Esophagus squamous epithelium (tissue), 5 donors: ENCODE data around the gene RBCK1. TPM values are rescaled to one million over a fixed set of nuclear protein-coding genes. Genes with fewer than 3 reads are reported as not detected.
"Not testable (repeated sequence)": the region's sequence is repeated elsewhere in the genome, so short reads cannot be mapped to it uniquely, and the experiment has no call there.

ENCODE experiments used
- DNase-seq: peaks from one replicate; lab custom pipeline; 2025; lab: John Stamatoyannopoulos, UW
- H3K27ac ChIP-seq, 4 donors: fragments of 200-600 bp; sonication (generic); one replicate each; pipeline ENCODE4 v1.5.1; 2016 to 2019; ENCODE audit warnings: mild to moderate bottlenecking in 1 of 4
- H3K27me3 ChIP-seq, 4 donors: fragments of 200-600 bp; sonication (generic); 1 replicate in 3 of 4; 2 replicates in 1 of 4; pipeline versions ENCODE4 v1.5.1 to v1.6.0; 2017 to 2021; ENCODE audit warnings: antibody characterized with exemption in 1 of 4
- H3K36me3 ChIP-seq, 3 donors: fragments of 200-600 bp; sonication (generic); one replicate each; pipeline ENCODE4 v1.5.1; 2016 to 2019
- H3K4me1 ChIP-seq, 3 donors: fragments of 200-600 bp; sonication (generic); one replicate each; pipeline ENCODE4 v1.5.1; 2017 to 2019
- H3K4me3 ChIP-seq, 4 donors: fragments of 200-600 bp; sonication (generic); 1 replicate in 3 of 4; 2 replicates in 1 of 4; pipeline ENCODE4 v1.5.1; 2016 to 2019; ENCODE audit warnings: mild to moderate bottlenecking in 2 of 4, moderate library complexity in 1 of 4
- H3K9me3 ChIP-seq, 3 donors: fragments of 200-600 bp; sonication (generic); one replicate each; pipeline ENCODE4 v1.5.1; 2016 to 2019
- CTCF ChIP-seq, 6 experiments: fragments of 450-650 bp in 4 of 6; fragments of 200-600 bp in 2 of 6; sonication (generic) in 2 of 6; IDR thresholded peaks; one replicate each; pipeline ENCODE4 v1.5.1; 2016 to 2019; ENCODE audit warnings: antibody characterized with exemption in 6 of 6, mild to moderate bottlenecking in 4 of 6, moderate library complexity in 4 of 6
- POLR2A ChIP-seq, 4 donors: fragments of 450-650 bp; IDR thresholded peaks; one replicate each; pipeline ENCODE4 v1.6.1; 2017; ENCODE audit warnings: antibody characterized with exemption in 4 of 4, mild to moderate bottlenecking in 4 of 4, moderate library complexity in 3 of 4
- WGBS, 2 donors: methylation state at CpG; one replicate each; pipeline ENCODE4 v1.1.5; 2018; 5-methylcytosine and 5-hydroxymethylcytosine counted together
- intact Hi-C: fragments of 100-400 bp; cut with DNase I; formaldehyde crosslinking; loops from one replicate; pipeline ENCODE4 v1.15.0; 2022
- total RNA-seq, 4 donors: library from RNA; depleted of rRNA; stranded (reverse); fragments of >200 nt; gene quantifications; one replicate each; pipeline ENCODE4 v1.1.0, GENCODE V29; 2016
- donor health status: DM: yes; HTN: yes; CAD: no.

The RBCK1 gene
- total RNA-seq, 4 donors from 2014 or later, result 46.9 to 79.8 (median 63.2) TPM

GRCh38 chr20:383889-384288 is 24.2 kb upstream of the RBCK1 start:
- intact Hi-C loops, result no loop called here
- 60 to 72% methylated on average over 5 of the region's 5 CpGs for WGBS, 2 donors
- H3K9me3 ChIP-seq, result no peaks in the 10 kb centered on the region
- TF ChIP-seq POLR2A (IDR thresholded peaks at IDR 0.05) (no peak), CTCF (IDR thresholded peaks at IDR 0.05) (no peak)
- H3K4me1 ChIP-seq, result peaks cover 0 to 50% (median 12%) of the 10 kb centered on the region in 3 donors
- DNase-seq, result no peak
- H3K27me3 ChIP-seq, result no peaks in the 10 kb centered on the region
- H3K4me3 ChIP-seq, result no peak overlapping the region
- peaks cover 3 to 18% (median 4%) of the 10 kb centered on the region in 3 donors for H3K36me3 ChIP-seq
- H3K27ac ChIP-seq, result peak overlapping the region in 2 of 4 donors; percentile 39 to 82

GRCh38 chr20:384723-385122 is 23.4 kb upstream of the RBCK1 start:
- TF ChIP-seq POLR2A (IDR thresholded peaks at IDR 0.05) (no peak), CTCF (IDR thresholded peaks at IDR 0.05) (no peak)
- H3K36me3 ChIP-seq, result peaks cover 7 to 27% (median 8%) of the 10 kb centered on the region in 3 donors
- WGBS, 2 donors, result 94 to 100% methylated on average over 1 of the region's 1 CpG
- peak overlapping the region in 2 of 4 donors; percentile 39 to 82 for H3K27ac ChIP-seq
- no peak for DNase-seq
- H3K27me3 ChIP-seq, result no peaks in the 10 kb centered on the region
- H3K9me3 ChIP-seq, result no peaks in the 10 kb centered on the region
- intact Hi-C loops, result no loop called here
- no peak overlapping the region for H3K4me3 ChIP-seq
- peaks cover 0 to 49% (median 12%) of the 10 kb centered on the region in 3 donors for H3K4me1 ChIP-seq

- no peaks in the 10 kb centered on the region for H3K9me3 ChIP-seq
- H3K4me1 ChIP-seq, result peaks cover 0 to 49% (median 12%) of the 10 kb centered on the region in 3 donors
- DNase-seq, result no peak
- WGBS, 2 donors, result 76 to 100% methylated on average over 2 to 3 of the region's 5 CpGs
- H3K27ac ChIP-seq, result peak overlapping the region in 1 of 4 donors; percentile 82
- TF ChIP-seq CTCF (IDR thresholded peaks at IDR 0.05), result no peak
- no peak for TF ChIP-seq POLR2A (IDR thresholded peaks at IDR 0.05)
- no peaks in the 10 kb centered on the region for H3K27me3 ChIP-seq
- intact Hi-C loops, result no loop called here
- H3K36me3 ChIP-seq, result peaks cover 7 to 34% (median 8%) of the 10 kb centered on the region in 3 donors
- H3K4me3 ChIP-seq, result no peak overlapping the region
These were observed 22.7 kb upstream of the RBCK1 start for GRCh38 chr20:385448-385847.

GRCh38 chr20:386634-387033 is 21.5 kb upstream of the RBCK1 start:
- peaks cover 7 to 46% (median 8%) of the 10 kb centered on the region in 3 donors for H3K36me3 ChIP-seq
- DNase-seq, intact Hi-C loops, H3K27ac ChIP-seq, H3K27me3 ChIP-seq, H3K9me3 ChIP-seq, H3K4me3 ChIP-seq: not testable (repeated sequence)
- 91 to 94% methylated on average over 6 to 8 of the region's 8 CpGs for WGBS, 2 donors
- peaks cover 0 to 38% (median 6%) of the 10 kb centered on the region in 3 donors for H3K4me1 ChIP-seq

GRCh38 chr20:387520-387919 is 20.6 kb upstream of the RBCK1 start:
- DNase-seq, result no peak
- peaks cover 0 to 29% (median 0%) of the 10 kb centered on the region in 3 donors for H3K4me1 ChIP-seq
- H3K27ac ChIP-seq, result no peak overlapping the region
- TF ChIP-seq POLR2A (IDR thresholded peaks at IDR 0.05) (no peak), CTCF (IDR thresholded peaks at IDR 0.05) (no peak)
- WGBS, 2 donors, result 90 to 98% methylated on average over 3 of the region's 3 CpGs
- intact Hi-C loops, result no loop called here
- H3K4me3 ChIP-seq, result no peak overlapping the region
- no peaks in the 10 kb centered on the region for H3K27me3 ChIP-seq
- H3K9me3 ChIP-seq, result no peaks in the 10 kb centered on the region
- peaks cover 7 to 55% (median 8%) of the 10 kb centered on the region in 3 donors for H3K36me3 ChIP-seq
